HFF-Myc (cell line): ENCODE results near the gene CHP2.

Experiments
- DNase-seq: peaks from one replicate; pipeline ENCODE4 v3.0.0-alpha.2; 2011; ENCODE audit warnings: low read depth; ENCODE audit errors: extremely low read depth
- H3K4me3 ChIP-seq: replicated peaks from 2 replicates; pipeline ENCODE4 v1.5.1; 2011; ENCODE audit warnings: low read depth, mild to moderate bottlenecking, control low read depth, low read length
- TF ChIP-seq, protein P1 (sequence below): IDR thresholded peaks from 2 replicates; pipeline ENCODE4 v1.5.1; 2012; ENCODE audit warnings: mild to moderate bottlenecking, low read depth, low read length, control low read depth; ENCODE audit errors: missing control alignments

The CHP2 gene

GRCh38 chr16:23784811-23785447 is 30.1 kb downstream of the CHP2 start:
- TF ChIP-seq, protein P1, sequence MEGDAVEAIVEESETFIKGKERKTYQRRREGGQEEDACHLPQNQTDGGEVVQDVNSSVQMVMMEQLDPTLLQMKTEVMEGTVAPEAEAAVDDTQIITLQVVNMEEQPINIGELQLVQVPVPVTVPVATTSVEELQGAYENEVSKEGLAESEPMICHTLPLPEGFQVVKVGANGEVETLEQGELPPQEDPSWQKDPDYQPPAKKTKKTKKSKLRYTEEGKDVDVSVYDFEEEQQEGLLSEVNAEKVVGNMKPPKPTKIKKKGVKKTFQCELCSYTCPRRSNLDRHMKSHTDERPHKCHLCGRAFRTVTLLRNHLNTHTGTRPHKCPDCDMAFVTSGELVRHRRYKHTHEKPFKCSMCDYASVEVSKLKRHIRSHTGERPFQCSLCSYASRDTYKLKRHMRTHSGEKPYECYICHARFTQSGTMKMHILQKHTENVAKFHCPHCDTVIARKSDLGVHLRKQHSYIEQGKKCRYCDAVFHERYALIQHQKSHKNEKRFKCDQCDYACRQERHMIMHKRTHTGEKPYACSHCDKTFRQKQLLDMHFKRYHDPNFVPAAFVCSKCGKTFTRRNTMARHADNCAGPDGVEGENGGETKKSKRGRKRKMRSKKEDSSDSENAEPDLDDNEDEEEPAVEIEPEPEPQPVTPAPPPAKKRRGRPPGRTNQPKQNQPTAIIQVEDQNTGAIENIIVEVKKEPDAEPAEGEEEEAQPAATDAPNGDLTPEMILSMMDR = no peak
- no peak for DNase-seq
- no peak overlapping the region for H3K4me3 ChIP-seq

DNA sequence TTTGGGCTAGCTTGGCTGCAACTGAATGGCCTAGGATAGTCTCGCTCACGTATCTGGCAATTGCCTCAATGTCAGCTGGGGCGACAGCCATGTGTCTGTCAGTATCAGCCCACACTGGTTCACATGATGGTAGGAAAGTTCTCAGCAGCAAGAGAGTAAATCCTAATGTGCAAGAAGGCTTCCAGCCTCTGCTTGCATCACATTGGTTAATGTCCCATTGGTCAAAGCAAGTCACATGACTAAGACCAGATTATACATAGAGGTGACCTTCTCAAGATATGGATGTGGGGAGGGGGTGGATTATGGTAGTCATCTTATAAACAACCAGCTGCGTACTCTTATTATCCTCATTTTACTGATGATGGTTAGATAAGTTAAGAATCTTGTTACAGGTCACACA is 31.0 kb downstream of the CHP2 start:
- TF ChIP-seq, protein P1 = no peak
- no peak for DNase-seq
- no peak overlapping the region for H3K4me3 ChIP-seq

DNA sequence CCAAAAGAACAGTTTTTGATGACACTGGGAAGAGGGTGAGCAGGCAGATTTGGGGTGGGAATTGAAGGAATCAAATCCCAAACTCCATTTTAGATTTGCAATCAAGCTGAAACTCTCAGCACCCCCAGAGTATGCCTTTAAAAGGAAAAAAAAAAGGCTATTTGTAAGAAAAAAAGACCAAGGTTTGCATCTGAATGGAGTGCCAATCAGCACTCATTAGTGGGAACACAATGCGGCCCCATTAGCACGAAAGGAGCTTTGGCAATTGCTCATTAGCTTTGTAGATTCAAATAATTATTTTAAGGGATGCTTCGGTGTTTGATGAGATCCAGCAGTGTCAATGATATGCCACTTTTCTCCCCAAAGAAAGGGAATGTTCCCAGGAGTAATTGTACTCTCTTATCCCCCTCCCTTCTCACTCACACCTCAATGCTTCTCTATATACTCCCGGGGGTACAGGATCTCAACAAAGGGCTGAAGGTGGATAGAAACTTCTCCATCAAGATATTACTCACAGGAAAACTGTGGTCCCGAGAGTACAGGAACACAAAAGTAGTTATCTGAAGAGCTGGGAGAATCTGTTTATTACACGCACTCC is 32.2 kb downstream of the CHP2 start:
- no peak overlapping the region for H3K4me3 ChIP-seq
- TF ChIP-seq, protein P1 = no peak
- no peak for DNase-seq

DNA sequence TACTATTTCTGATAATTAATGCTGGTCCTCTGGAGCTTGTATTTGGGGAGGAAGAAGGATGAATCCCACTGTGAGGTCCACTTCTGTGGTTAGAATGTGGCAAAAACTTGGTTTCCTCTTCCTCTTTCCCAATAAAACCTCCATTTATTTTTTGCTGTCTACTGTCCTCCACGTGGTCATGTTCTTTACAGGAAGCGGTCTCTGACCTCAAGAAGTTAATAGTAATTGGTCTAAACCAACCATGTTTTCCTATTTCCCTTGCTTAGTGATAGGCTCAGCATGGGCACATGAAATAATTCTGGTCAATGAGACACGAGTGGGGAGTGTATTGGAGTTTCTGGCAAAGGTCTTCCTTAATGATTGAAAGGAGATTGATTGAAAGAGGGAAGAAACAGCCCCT is 33.9 kb downstream of the CHP2 start:
- DNase-seq = no peak
- no peak overlapping the region for H3K4me3 ChIP-seq
- TF ChIP-seq, protein P1 = no peak

GRCh38 chr16:23795378-23795777 is 40.6 kb downstream of the CHP2 start:
- no peak for DNase-seq
- TF ChIP-seq, protein P1 = no peak

DNA sequence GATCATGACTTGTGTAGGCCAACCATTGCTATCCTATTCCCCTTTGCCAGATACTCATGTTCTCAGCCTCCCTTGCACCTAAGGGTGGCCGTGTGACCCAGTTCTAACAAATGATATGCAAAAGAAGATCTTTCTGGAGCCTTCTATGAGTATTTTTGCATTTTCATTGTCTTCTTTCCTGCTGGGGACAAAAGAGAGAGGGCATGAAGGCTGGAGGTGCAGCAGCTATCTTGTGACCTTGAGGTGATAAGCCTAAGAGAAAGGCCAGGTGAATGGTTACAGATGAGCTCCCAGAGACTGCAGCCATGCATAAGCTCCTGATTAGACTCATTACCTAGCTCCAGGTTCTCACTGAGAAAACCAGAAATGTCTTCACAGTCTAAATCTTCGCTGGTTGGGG is 42.1 kb downstream of the CHP2 start:
- H3K4me3 ChIP-seq = no peak overlapping the region
- TF ChIP-seq, protein P1 = no peak
- no peak for DNase-seq

More at GRCh38 chr16:23795378-23795777, 40.6 kb downstream of the CHP2 start:
- H3K4me3 ChIP-seq = no peak overlapping the region
